Immature natural killer cell (primary cell): ENCODE measurements around the gene DFFA. TPM values are rescaled to one million over a fixed set of nuclear protein-coding genes. Genes with fewer than 3 reads are reported as not detected.
"Not testable (repeated sequence)": the region's sequence is repeated elsewhere in the genome, so short reads cannot be mapped to it uniquely, and the experiment has no call there.

Experiments used
- DNase-seq, 3 donors: peaks; one replicate each; pipeline ENCODE4 v3.0.0; 2022; ENCODE audit warnings: mixed read lengths in 1 of 3
- H3K27ac Mint-ChIP-seq, 6 donors: one replicate each; pipeline ENCODE4 v1.8.0; 2020; ENCODE audit warnings: mixed read lengths in 6 of 6, mild to moderate bottlenecking in 5 of 6, inconsistent platforms in 4 of 6, moderate library complexity in 3 of 6
- H3K27me3 Mint-ChIP-seq, 3 donors: one replicate each; pipeline ENCODE4 v1.8.0; 2020 to 2021; ENCODE audit warnings: low read depth in 3 of 3, mild to moderate bottlenecking in 3 of 3, mixed read lengths in 3 of 3, moderate library complexity in 3 of 3, inconsistent platforms in 1 of 3
- H3K36me3 Mint-ChIP-seq, 3 donors: one replicate each; pipeline ENCODE4 v1.8.0; 2020; ENCODE audit warnings: mixed read lengths in 3 of 3, inconsistent platforms in 2 of 3, mild to moderate bottlenecking in 2 of 3
- H3K4me1 Mint-ChIP-seq, 2 donors: one replicate each; pipeline ENCODE4 v1.8.0; 2020; ENCODE audit warnings: inconsistent platforms in 2 of 2, mild to moderate bottlenecking in 2 of 2, mixed read lengths in 2 of 2, moderate library complexity in 1 of 2
- H3K4me3 Mint-ChIP-seq, 5 donors: one replicate each; pipeline ENCODE4 v1.8.0; 2020; ENCODE audit warnings: mild to moderate bottlenecking in 5 of 5, mixed read lengths in 5 of 5, inconsistent platforms in 3 of 5, moderate library complexity in 3 of 5
- H3K9me3 Mint-ChIP-seq, 6 donors: one replicate each; pipeline ENCODE4 v1.8.0; 2020; ENCODE audit warnings: mild to moderate bottlenecking in 6 of 6, mixed read lengths in 6 of 6, inconsistent platforms in 4 of 6, moderate library complexity in 3 of 6
- polyA plus RNA-seq, 3 donors: library from polyadenylated mRNA; unstranded; fragments of 300-500 nt; fragmentation: Illumina TruSeq; gene quantifications; one replicate each; pipeline ENCODE4 v1.2.3, GENCODE V29; 2021

DFFA gene
- polyA plus RNA-seq, 3 donors from 2014 or later: 24.9 to 37.6 (median 28.6) TPM

DNA sequence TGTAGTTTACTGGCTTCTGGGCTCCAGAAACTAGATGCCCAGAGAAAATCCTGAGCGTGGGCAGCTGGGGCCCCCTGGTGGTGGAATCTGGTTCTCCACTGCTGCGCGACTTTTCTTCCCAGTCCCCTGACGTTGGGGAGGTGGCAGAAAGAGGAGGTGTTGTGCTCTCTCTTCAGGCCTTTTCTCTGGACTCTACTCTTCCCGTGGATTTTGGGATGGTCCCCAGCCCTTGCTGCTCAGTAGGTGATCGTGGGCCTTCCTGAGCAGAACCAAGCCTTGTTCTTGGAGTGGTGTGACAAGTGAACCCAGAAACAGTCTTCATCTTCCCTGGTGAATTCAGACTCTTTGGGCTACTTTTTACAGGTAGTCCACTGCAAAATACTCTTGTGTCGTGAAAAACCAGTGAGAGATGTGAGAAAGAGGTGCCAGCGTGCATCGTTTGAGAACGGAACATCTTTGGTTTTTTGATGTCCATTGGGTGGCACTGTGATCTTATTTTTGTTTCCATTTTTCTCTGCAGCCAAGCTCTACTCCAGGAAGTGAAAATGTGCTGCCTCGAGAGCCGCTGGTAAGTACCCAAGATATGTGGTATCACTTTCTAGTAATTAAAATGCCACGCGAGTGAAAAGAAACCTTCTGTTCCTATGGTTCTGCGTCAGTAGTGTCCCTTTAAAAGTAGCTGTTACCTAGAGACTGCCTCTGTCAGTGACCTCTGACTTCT lies 22.6 kb upstream of the DFFA start:
- Mint-ChIP-seq H3K4me3 (peak overlapping the region; percentile 85 to 89 (median 88)), H3K27ac (peak overlapping the region; percentile 91 to 97 (median 95)), H3K4me1 (peaks cover 50 to 62% of the 10 kb centered on the region in 2 donors), H3K27me3 (peaks cover 0 to 6% (median 6%) of the 10 kb centered on the region in 3 donors), H3K36me3 (peaks cover 0 to under 1% (median 0%) of the 10 kb centered on the region in 3 donors), H3K9me3 (no peaks in the 10 kb centered on the region)
- peak; percentile 74 to 83 (median 79) for DNase-seq

DNA sequence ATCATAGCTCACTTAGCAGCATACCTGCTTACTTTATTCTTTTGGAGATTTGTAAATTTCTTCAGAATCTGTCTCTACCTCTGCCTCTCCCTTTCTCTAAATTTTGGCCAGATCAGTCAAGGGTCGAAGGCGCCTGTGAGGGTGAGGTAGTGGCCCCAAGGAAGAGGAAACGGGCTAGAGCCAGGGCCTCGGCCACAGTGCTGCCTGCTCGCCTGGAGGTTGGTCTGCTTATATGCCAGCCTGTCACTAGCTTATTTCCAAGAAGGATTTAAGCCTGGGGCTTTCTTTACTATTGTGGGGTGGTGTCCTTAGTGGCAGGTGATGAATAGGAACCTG lies 22.1 kb upstream of the DFFA start:
- H3K27me3 Mint-ChIP-seq: peaks cover 0 to 6% (median 6%) of the 10 kb centered on the region in 3 donors
- DNase-seq: no peak
- H3K36me3 Mint-ChIP-seq: peaks cover 0 to 4% (median 3%) of the 10 kb centered on the region in 3 donors
- H3K4me3 Mint-ChIP-seq: peak overlapping the region; percentile 85 to 89 (median 88)
- H3K9me3 Mint-ChIP-seq: no peaks in the 10 kb centered on the region
- H3K27ac Mint-ChIP-seq: peak overlapping the region; percentile 91 to 97 (median 95)
- peaks cover 46 to 58% of the 10 kb centered on the region in 2 donors for H3K4me1 Mint-ChIP-seq

DNA sequence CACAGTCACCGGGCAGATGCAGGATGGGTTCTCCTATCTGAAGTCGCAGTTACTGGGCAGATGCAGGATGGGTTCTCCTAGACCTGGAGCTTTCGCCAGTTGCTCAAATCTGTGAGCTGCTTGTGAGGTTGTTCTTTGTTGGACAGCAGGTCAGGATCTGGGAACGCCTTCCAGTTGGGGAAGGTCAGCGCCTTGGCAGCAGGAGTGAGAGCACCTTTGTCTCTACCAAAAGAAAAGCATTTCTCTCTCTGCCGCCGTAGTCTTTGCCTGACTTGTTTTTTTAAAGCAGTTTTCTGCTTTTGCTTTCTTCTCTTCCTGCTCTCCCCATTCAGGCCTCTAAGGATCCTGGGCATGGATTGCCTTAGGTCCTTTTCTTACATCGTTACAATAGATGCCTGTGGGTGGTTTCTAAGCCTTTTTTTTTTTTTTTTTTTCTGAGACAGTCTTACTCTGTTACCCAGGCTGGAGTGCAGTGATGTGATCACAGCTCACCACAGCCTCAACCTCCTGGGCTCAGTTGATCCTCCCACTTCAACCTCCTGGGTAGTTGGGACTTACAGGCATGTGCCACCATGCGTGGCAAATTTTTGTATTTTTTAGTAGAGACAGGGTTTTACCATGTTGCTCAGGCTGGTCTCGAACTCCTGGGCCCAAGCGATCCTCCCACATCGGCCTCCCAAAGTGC lies 18.1 kb upstream of the DFFA start:
- Mint-ChIP-seq H3K4me3 (no peak overlapping the region), H3K27me3 (peaks cover 0 to 2% (median 2%) of the 10 kb centered on the region in 3 donors), H3K27ac (no peak overlapping the region), H3K9me3 (no peaks in the 10 kb centered on the region), H3K36me3 (peaks cover 0 to 7% (median 7%) of the 10 kb centered on the region in 3 donors), H3K4me1 (peaks cover 11 to 21% of the 10 kb centered on the region in 2 donors)
- no peak for DNase-seq

DNA sequence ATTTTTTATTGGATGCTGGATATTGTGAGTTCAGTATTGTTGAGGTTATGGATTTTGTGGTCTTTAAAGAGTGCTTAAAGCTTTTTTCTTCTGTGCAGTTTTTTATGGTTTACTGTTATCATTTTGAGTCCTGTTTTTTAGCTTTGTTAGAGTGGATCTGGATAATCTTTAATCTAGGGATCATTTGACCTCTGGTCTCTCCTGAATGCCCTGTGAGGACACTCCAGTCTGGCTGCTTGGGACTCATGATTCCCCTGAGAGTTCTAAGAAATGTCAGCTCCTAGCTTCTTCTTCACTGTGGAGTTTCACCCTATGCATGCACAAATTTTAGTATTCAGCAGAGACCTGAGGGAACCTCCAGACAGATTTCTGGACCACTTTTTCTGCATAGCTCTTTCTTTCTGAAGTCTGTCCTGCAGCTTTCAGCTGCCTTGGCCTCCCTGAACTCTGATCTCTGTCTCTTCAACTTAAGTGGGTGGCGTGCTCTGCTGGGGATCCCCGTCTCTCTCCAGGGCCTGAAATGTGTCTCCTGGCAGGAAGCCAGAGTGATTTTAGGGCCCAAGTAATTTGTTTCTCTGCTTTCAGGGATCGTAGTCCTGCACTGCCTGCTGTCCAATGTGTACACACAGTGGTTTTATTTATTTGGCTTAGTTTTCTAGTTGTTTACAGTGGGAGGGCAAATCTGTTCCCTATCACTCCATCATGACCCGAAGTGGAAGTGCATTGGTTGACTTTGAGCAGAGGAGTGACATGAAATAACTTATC lies 17.1 kb upstream of the DFFA start:
- Mint-ChIP-seq H3K9me3 (no peaks in the 10 kb centered on the region), H3K4me3 (no peak overlapping the region), H3K27me3 (peaks cover 0 to 2% (median 2%) of the 10 kb centered on the region in 3 donors), H3K36me3 (peaks cover 4 to 7% (median 7%) of the 10 kb centered on the region in 3 donors), H3K27ac (no peak overlapping the region), H3K4me1 (peaks cover 8 to 19% of the 10 kb centered on the region in 2 donors)
- no peak for DNase-seq

DNA sequence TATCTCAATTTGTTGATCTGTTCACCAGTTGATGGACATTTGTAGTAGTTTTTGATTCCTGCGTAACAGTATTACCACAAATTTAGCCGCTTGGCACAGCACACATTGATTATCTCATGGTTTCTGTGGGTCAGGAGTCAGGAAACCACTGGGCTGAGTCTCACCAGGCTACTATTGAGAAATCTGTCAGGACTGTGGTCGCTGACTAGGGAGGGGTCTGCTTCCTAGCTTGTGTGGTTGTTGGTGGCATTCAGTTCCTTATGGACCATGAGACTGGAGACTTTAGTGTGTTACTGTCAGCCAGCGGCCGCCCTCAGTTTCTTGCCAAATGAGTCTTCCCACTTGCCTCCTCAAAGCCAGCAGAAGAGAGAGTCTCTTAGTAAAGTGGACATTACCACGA lies 12.2 kb upstream of the DFFA start:
- no peaks in the 10 kb centered on the region for H3K9me3 Mint-ChIP-seq
- H3K4me3 Mint-ChIP-seq: no peak overlapping the region
- H3K36me3 Mint-ChIP-seq: peaks cover 4% of the 10 kb centered on the region in 3 donors
- H3K27me3 Mint-ChIP-seq: no peaks in the 10 kb centered on the region
- peak overlapping the region in 1 of 6 donors; percentile 10 for H3K27ac Mint-ChIP-seq
- DNase-seq: no peak
- H3K4me1 Mint-ChIP-seq: peaks cover 12 to 13% of the 10 kb centered on the region in 2 donors

DNA sequence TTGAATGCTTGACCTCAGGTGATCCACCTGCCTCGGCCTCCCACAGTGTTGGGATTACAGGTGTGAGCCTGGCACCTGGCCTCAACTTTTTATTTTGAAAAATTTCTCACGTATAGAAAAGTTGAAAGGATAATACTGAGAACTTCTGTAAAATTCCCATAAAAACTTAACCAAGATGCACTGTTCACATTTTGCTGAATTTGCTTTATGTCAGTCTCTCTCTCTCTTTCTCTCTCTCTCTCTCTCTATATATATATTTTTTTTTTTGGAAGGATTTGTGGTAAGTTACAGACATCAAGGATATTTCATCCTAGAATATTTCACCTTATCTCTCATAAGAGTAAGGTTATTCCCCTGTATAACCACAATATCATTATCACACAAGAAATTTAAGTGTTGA lies 8.3 kb upstream of the DFFA start:
- H3K27me3 Mint-ChIP-seq: peaks cover 0 to 2% (median 0%) of the 10 kb centered on the region in 3 donors
- H3K36me3 Mint-ChIP-seq: peaks cover 0 to 4% (median 0%) of the 10 kb centered on the region in 3 donors
- DNase-seq: no peak
- peaks cover 25 to 32% of the 10 kb centered on the region in 2 donors for H3K4me1 Mint-ChIP-seq
- no peaks in the 10 kb centered on the region for H3K9me3 Mint-ChIP-seq
- H3K27ac Mint-ChIP-seq: no peak overlapping the region
- H3K4me3 Mint-ChIP-seq: no peak overlapping the region

DNA sequence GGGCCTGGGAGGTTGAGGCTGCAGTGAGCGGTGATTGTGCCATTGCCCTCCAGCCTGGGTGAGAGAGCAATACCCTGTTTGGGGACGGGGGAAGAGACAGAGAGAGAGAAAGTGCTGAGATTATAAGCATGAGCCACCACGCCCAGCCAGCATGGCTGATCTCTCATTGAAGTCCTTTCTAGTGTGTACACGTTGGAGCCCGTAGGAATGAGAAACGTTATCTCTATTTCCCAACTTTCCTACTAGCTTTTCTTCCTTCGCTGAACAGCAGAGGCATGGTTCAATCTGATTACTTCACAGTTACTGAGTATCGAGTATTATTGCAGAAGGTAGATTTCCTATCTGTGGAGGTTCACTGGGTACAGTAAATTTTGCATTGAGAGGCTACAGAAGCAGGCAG lies 7.0 kb upstream of the DFFA start:
- H3K4me3 Mint-ChIP-seq: no peak overlapping the region
- peaks cover 0 to 3% (median 2%) of the 10 kb centered on the region in 3 donors for H3K27me3 Mint-ChIP-seq
- no peak for DNase-seq
- H3K27ac Mint-ChIP-seq: no peak overlapping the region
- no peaks in the 10 kb centered on the region for H3K36me3 Mint-ChIP-seq
- no peaks in the 10 kb centered on the region for H3K9me3 Mint-ChIP-seq
- H3K4me1 Mint-ChIP-seq: peaks cover 27 to 34% of the 10 kb centered on the region in 2 donors

DNA sequence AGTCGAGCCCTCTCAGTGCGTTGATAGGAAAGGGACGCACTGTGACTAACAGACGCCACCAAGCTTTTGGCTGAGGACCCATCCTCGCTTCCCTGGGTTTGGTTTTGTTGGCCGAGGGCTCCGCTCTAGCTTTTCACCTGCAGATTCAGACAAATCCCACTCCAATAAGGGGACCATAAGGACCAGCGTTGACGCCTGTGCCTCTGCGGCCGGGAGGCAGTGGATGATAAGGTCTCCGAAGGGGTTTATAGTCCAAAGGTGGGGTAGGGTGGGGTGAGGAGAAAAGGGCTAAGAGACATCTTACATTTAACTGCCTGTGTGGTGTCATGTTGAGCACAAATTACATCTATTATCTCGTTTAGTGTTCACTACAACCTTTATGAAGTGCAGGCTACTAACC lies 3.2 kb upstream of the DFFA start:
- peak overlapping the region; percentile 89 to 95 (median 92) for H3K4me3 Mint-ChIP-seq
- no peak for DNase-seq
- H3K4me1 Mint-ChIP-seq: peaks cover 45 to 64% of the 10 kb centered on the region in 2 donors
- peaks cover 0 to 3% (median 2%) of the 10 kb centered on the region in 3 donors for H3K27me3 Mint-ChIP-seq
- H3K27ac Mint-ChIP-seq: peak overlapping the region; percentile 80 to 92 (median 86)
- H3K36me3 Mint-ChIP-seq: no peaks in the 10 kb centered on the region
- no peaks in the 10 kb centered on the region for H3K9me3 Mint-ChIP-seq

DNA sequence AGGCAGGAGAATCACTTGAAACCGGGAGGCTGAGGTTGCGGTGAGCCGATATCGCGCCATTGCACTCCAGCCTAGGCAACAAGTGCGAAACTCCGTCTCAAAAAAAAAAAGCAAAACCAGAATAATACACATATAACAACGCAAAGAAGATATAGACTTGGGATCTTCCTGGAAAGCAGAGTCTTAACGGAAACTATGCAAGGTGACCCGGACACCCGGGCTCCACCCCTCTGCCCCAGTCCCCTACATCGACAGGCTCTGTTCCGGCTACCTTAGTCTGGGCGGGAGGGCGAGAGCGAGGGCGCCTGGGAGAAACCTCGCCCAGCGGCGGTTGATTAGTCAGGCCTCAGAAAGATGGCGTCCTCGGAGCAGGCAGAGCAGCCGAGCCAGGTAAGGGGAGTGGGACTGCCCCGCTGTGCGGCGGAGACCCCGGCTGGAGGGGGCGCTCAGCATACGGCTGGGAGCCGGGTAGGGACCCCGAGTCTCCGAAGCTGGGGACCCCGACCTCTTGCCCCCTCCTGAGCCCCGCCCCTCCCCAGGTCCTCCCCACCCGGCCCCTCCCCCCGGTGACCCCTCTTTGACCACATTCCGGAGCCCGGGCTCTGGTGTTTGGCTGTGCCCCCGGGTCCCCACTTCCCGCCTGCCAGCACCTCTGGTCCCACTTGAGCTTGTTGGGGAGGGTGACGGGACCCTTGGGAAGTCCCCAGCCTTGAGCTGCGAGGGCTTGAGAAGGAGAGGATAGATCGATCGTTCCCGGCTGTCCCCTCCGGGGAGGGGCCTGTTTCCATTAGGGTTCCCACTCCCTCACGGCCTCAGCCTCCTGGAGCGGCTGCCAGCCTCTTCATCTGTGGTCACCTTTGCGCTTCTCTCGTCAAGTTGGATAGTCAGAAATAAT lies 2.5 kb upstream of the DFFA start, which contains the start of gene PEX14:
Gene PEX14, plus strand, starts transcription at position 338 of the 895 bp plus-strand sequence. Its CDS starts 17 bp downstream, at position 355.
- Mint-ChIP-seq H3K4me1 (peaks cover 45 to 64% of the 10 kb centered on the region in 2 donors), H3K27ac (peak within 1 kb of the TSS; percentile 81 to 92 (median 90)), H3K9me3 (no peaks in the 10 kb centered on the region), H3K36me3 (no peaks in the 10 kb centered on the region), H3K27me3 (peaks cover 0 to 3% (median 2%) of the 10 kb centered on the region in 3 donors), H3K4me3 (peak within 1 kb of the TSS; percentile 89 to 95 (median 93))
- DNase-seq: peak; percentile 76 to 78 (median 78)

DNA sequence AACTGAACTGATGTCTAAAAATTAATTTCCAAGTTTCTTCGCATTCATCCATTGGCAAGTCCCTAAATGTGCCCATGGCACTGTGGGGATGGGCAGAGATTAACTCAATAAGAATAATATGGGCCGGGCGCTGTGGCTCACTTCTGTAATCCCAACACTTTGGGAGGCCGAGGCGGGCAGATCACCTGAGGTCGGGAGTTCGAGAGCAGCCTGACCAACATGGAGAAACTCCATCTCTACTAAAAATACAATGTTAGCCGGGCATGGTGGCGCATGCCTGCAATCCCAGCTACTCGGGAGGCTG lies 1.9 kb upstream of the DFFA start:
- Mint-ChIP-seq H3K4me3 (peak overlapping the region; percentile 85 to 94 (median 92)), H3K27ac (peak overlapping the region in 3 of 6 donors; percentile 14 to 81 (median 73)), H3K4me1 (peaks cover 43 to 59% of the 10 kb centered on the region in 2 donors)
- not testable (repeated sequence) for H3K36me3 Mint-ChIP-seq, DNase-seq, H3K27me3 Mint-ChIP-seq, H3K9me3 Mint-ChIP-seq

DNA sequence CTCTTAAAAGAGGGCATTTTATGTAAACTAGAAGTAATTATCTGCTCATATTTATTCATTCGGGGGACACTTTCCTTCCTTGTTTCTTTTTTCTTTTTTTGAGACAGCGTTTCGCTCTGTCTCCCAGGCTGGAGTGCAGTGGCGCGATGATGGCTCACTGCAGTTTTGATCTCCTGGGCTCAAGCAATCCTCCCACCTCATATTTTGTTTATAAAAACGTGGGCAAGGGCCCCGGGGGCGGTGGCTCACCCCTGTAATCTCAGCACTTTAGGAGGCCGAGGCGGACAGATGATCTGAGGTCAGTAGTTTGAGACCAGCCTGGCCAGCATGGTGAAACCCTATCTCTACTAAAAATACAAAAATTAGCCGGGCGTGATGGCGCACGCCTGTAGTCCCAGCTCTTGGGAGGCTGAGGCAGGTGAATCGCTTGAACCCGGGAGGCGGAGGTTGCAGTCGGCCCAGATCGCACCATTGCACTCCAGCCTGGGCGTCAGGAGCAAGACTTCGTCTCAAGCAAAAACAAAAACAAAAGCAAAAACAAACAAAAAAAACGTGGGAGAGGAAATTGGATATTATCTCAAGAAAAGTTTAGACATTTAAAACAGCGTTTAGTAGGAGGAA lies 926 bp upstream of the DFFA start:
- Mint-ChIP-seq H3K27ac (no peak overlapping the region), H3K4me3 (peak overlapping the region; percentile 90 to 96 (median 93)), H3K36me3 (peaks cover 0 to 8% (median 2%) of the 10 kb centered on the region in 3 donors), H3K27me3 (peaks cover 0 to 2% (median 1%) of the 10 kb centered on the region in 3 donors), H3K4me1 (peaks cover 43 to 58% of the 10 kb centered on the region in 2 donors), H3K9me3 (no peaks in the 10 kb centered on the region)
- DNase-seq: no peak

DNA sequence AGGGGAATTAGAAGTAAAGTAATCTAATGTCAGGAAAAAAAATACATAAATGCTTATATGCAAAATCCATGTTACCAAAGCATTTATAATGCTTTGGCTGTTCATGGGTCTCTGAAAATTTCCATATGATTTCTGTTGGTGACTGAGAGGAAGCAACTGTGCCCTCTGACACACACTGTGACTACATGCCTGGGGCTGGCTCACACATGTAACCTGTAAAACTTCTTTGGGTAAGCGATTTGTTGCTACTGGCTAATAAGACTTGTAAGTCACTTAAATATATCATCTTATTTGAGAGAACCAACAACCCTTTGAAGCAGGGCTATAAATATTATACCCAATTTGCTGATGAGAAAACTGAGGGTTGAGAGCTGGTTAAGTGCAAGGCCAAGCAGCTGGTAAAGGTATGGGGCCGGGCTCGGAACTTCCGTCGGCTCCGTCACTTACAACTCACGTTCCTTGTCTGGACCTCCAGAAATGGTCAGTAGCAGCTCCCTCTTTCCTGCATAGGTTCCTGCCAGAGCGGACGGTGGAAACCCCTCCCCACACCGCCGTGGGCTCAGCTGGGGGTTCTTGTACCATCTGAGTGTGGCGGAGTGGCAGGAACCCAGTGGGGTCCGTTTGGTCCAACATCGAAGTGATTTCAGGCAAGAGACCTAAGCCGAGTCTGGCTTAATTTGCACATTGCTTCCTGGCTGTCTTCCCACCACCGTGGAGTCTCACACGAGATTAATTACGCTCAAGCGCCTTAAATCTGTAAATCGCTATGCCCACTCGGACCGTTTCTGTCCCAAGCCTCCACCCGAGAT lies 714 bp downstream of the DFFA start:
- peaks cover 0 to 2% (median 1%) of the 10 kb centered on the region in 3 donors for H3K27me3 Mint-ChIP-seq
- no peaks in the 10 kb centered on the region for H3K9me3 Mint-ChIP-seq
- H3K4me3 Mint-ChIP-seq: peak overlapping the region; percentile 90 to 96 (median 93)
- DNase-seq: no peak
- H3K36me3 Mint-ChIP-seq: peaks cover 0 to 14% (median 8%) of the 10 kb centered on the region in 3 donors
- peak overlapping the region; percentile 59 to 93 (median 83) for H3K27ac Mint-ChIP-seq
- H3K4me1 Mint-ChIP-seq: peaks cover 42 to 52% of the 10 kb centered on the region in 2 donors
